K562 (cell line): ENCODE data around the gene SLC22A23. TPM values are rescaled to one million over a fixed set of nuclear protein-coding genes. Genes with fewer than 3 reads are reported as not detected.

ENCODE experiments used
- ATAC-seq: fragments of 200-7000 bp; cut with Tn5 transposase; 3 replicates; pipeline ENCODE4 v1.9.1; 2020; ENCODE audit warnings: moderate library complexity
- BruUV-seq: library from RNA; stranded (reverse); fragments of 400-500 nt; replicated peaks from 2 replicates; lab custom pipeline; 2021; lab: Mats Ljungman, UMichigan
- CTCF ChIA-PET: fragments of 300-600 bp; formaldehyde crosslinking; extraction: SDS; loops from one replicate; lab custom pipeline; 2021; ENCODE audit warnings: low intra/inter-chr PET ratio; lab: Yijun Ruan, JAX
- POLR2A ChIA-PET: fragments of 300-600, 350-650 bp; sonication (Branson Sonifier 250); formaldehyde crosslinking; extraction: SDS; loops from one replicate; lab custom pipeline; 2021; ENCODE audit warnings: antibody characterized with exemption, inconsistent platforms; lab: Yijun Ruan, JAX
- DNase-seq, 4 experiments: peaks; one replicate each; pipeline versions ENCODE4 v3.0.0 to v3.0.0-alpha.2; 2011 to 2018; ENCODE audit warnings: low spot score in 3 of 4, mixed read lengths in 3 of 4; ENCODE audit errors: extremely low read depth in 1 of 4
- FAIRE-seq: peaks from 2 replicates; lab custom pipeline; 2011; peaks lifted over from hg19 to GRCh38; lab: Jason Lieb, UNC
- H2AFZ ChIP-seq: 2 replicates; pipeline ENCODE4 v1.6.0; 2011; ENCODE audit warnings: low read depth, low read length, control low read depth, inconsistent platforms
- H3K27ac ChIP-seq: fragments of 200-600 bp; 3 replicates; pipeline ENCODE4 v1.8.0; 2011; ENCODE audit warnings: low read depth, mild to moderate bottlenecking, control low read depth, inconsistent platforms, low read length, moderate library complexity, mixed read lengths; ENCODE audit errors: extremely low read depth
- H3K27me3 ChIP-seq, 2 experiments: fragments of 300-600 bp in 1 of 2; 2 replicates in 1 of 2; 3 replicates in 1 of 2; pipeline versions ENCODE4 v1.6.0 to v1.8.0; 2011; ENCODE audit warnings: inconsistent platforms in 2 of 2, low read length in 2 of 2, mild to moderate bottlenecking in 1 of 2, mixed read lengths in 1 of 2, moderate library complexity in 1 of 2; ENCODE audit not compliant: control insufficient read depth in 2 of 2, insufficient read depth in 2 of 2
- H3K36me3 ChIP-seq: fragments of 300-600 bp; 3 replicates; pipeline ENCODE4 v1.8.0; 2011; ENCODE audit warnings: mild to moderate bottlenecking, low read length, inconsistent platforms; ENCODE audit not compliant: control insufficient read depth, insufficient read depth
- H3K4me1 ChIP-seq, 2 experiments: fragments of 200-600 bp in 1 of 2; replicated peaks in 1 of 2; 2 replicates in 1 of 2; 3 replicates in 1 of 2; pipeline versions ENCODE4 v1.5.1 to v1.8.0; 2011; ENCODE audit warnings: inconsistent platforms in 2 of 2, low read length in 2 of 2, mild to moderate bottlenecking in 1 of 2, mixed read lengths in 1 of 2, moderate library complexity in 1 of 2; ENCODE audit not compliant: control insufficient read depth in 2 of 2, insufficient read depth in 2 of 2
- H3K4me2 ChIP-seq: 2 replicates; pipeline ENCODE4 v1.6.1; 2011; ENCODE audit warnings: low read length, control low read depth, inconsistent platforms, mixed read lengths; ENCODE audit not compliant: insufficient read depth
- H3K4me3 ChIP-seq: fragments of 200-600 bp; sonication (generic), shearing (Covaris generic); 2 replicates; pipeline ENCODE4 v1.5.1; 2016; ENCODE audit warnings: control low read depth, inconsistent platforms
- H3K79me2 ChIP-seq: fragments of 200-600 bp; 3 replicates; pipeline ENCODE4 v1.8.0; 2011; ENCODE audit warnings: low read length, inconsistent platforms; ENCODE audit not compliant: control insufficient read depth, insufficient read depth
- H3K9ac ChIP-seq, 2 experiments: 2 replicates each; pipeline versions ENCODE4 v1.6.0 to v1.6.1; 2011; ENCODE audit warnings: low read depth in 2 of 2, low read length in 2 of 2, control low read depth in 1 of 2, inconsistent platforms in 1 of 2, mild to moderate bottlenecking in 1 of 2, mixed read lengths in 1 of 2; ENCODE audit not compliant: insufficient read depth in 1 of 2
- H3K9me1 ChIP-seq: one replicate; pipeline ENCODE4 v1.6.0; 2011; ENCODE audit warnings: inconsistent platforms, mild to moderate bottlenecking, low read length, moderate library complexity; ENCODE audit not compliant: control insufficient read depth, insufficient read depth
- H3K9me3 ChIP-seq: replicated peaks from 2 replicates; pipeline ENCODE4 v1.5.1; 2011; ENCODE audit warnings: low read depth, low read length, inconsistent platforms; ENCODE audit not compliant: control insufficient read depth, insufficient read depth
- H4K20me1 ChIP-seq: replicated peaks from 2 replicates; pipeline ENCODE4 v1.6.1; 2011; ENCODE audit warnings: low read length, inconsistent platforms, mixed read lengths; ENCODE audit not compliant: control insufficient read depth, insufficient read depth
- CBX1 ChIP-seq: sonication (generic); IDR thresholded peaks from 2 replicates; pipeline ENCODE4 v1.6.1; 2016; ENCODE audit warnings: antibody characterized with exemption, low read depth, mild to moderate bottlenecking
- CCNT2 ChIP-seq: IDR thresholded peaks from 2 replicates; pipeline ENCODE4 v1.6.1; 2011; ENCODE audit warnings: borderline replicate concordance, low read depth, mild to moderate bottlenecking, moderate library complexity, mixed read lengths, low read length; ENCODE audit not compliant: insufficient read length; ENCODE audit errors: extremely low read depth
- EGR1 ChIP-seq: fragments of 450-650 bp; conservative IDR thresholded peaks from 2 replicates; pipeline ENCODE4 v1.6.1; 2017; ENCODE audit warnings: mild to moderate bottlenecking
- ELF4 ChIP-seq: fragments of 450-650 bp; formaldehyde crosslinking; IDR thresholded peaks from 2 replicates; pipeline ENCODE4 v1.4.0; 2022; ENCODE audit warnings: missing genetic modification characterization
- GATA2 ChIP-seq: sonication (generic); formaldehyde crosslinking; IDR thresholded peaks from 2 replicates; pipeline ENCODE4 v1.4.0; 2020; ENCODE audit warnings: mild to moderate bottlenecking, missing genetic modification reagents
- HOXB6 ChIP-seq: fragments of 250-450 bp; sonication (Bioruptor Pico); IDR thresholded peaks from 2 replicates; pipeline ENCODE4 v1.5.1; 2022; ENCODE audit warnings: mild to moderate bottlenecking, borderline replicate concordance
- MECOM ChIP-seq: fragments of 250-450 bp; sonication (Bioruptor Pico); IDR thresholded peaks from 2 replicates; pipeline ENCODE4 v1.8.0; 2022; ENCODE audit warnings: inconsistent platforms
- NEUROD1 ChIP-seq: fragments of 150-350 bp; IDR thresholded peaks from 2 replicates; pipeline ENCODE4 v1.6.1; 2014; ENCODE audit warnings: borderline replicate concordance, low read length, low read depth; ENCODE audit not compliant: partially characterized antibody
- SP1 ChIP-seq: sonication (generic); formaldehyde crosslinking; IDR thresholded peaks from 2 replicates; pipeline ENCODE4 v1.8.1; 2022; ENCODE audit warnings: mild to moderate bottlenecking, missing genetic modification reagents
- SRF ChIP-seq, 2 experiments: fragments of 250-450, 450-650 bp in 1 of 2; sonication (Bioruptor Pico) in 1 of 2; sonication (generic) in 1 of 2; formaldehyde crosslinking; IDR thresholded peaks; 2 replicates each; pipeline versions ENCODE4 v1.5.0 to v1.5.1; 2020 to 2022; ENCODE audit warnings: mild to moderate bottlenecking in 1 of 2, missing genetic modification reagents in 1 of 2
- U2AF2 ChIP-seq: fragments of 200-400 bp; formaldehyde crosslinking; optimal IDR thresholded peaks from 2 replicates; pipeline ENCODE3; 2017; ENCODE audit warnings: low read depth, mild to moderate bottlenecking, low read length
- ZC3H4 ChIP-seq: sonication (generic); formaldehyde crosslinking; IDR thresholded peaks from 2 replicates; pipeline ENCODE4 v1.9.0; 2021; ENCODE audit warnings: missing genetic modification reagents, borderline replicate concordance
- ZNF133 ChIP-seq: fragments of 250-450 bp; sonication (Bioruptor Pico); IDR thresholded peaks from 2 replicates; pipeline ENCODE4 v1.4.0; 2020; ENCODE audit warnings: mild to moderate bottlenecking
- ZNF354B ChIP-seq: fragments of 250-450 bp; sonication (Bioruptor Pico); IDR thresholded peaks from 2 replicates; pipeline ENCODE4 v1.4.0; 2020
- ZNF695 ChIP-seq: fragments of 450-650 bp; formaldehyde crosslinking; IDR thresholded peaks from 2 replicates; pipeline ENCODE4 v1.4.0; 2020; ENCODE audit warnings: mild to moderate bottlenecking, moderate library complexity
- ZNF780A ChIP-seq: fragments of 250-450 bp; sonication (Bioruptor Pico); IDR thresholded peaks from 2 replicates; pipeline ENCODE4 v1.5.0; 2021; ENCODE audit warnings: mild to moderate bottlenecking
- WGBS: fragments of 100-300 bp; shearing (Covaris generic); methylation state at CpG from one replicate; pipeline ENCODE4 v1.1.6; 2016; ENCODE audit warnings: low coverage, mixed read lengths; ENCODE audit not compliant: insufficient coverage; ENCODE audit errors: missing lambda C conversion rate; 5-methylcytosine and 5-hydroxymethylcytosine counted together
- in situ Hi-C: fragments of 300-500 bp; cut with MboI; formaldehyde crosslinking; loops from 4 replicates; pipeline ENCODE4 v1.15.0; 2018; ENCODE audit warnings: inconsistent platforms, mixed read lengths
- intact Hi-C: fragments of 100-400 bp; cut with micrococcal nuclease; formaldehyde crosslinking; loops from 2 replicates; pipeline ENCODE4 v1.14.2; 2022
- polyA plus RNA-seq, 8 experiments: library from polyadenylated mRNA; depleted of rRNA in 4 of 8; stranded (reverse) in 5 of 8; unstranded in 3 of 8; fragments of >200 nt; fragmentation: Nextera tagmentation in 2 of 8; fragmentation: Illumina TruSeq in 1 of 8; extraction: Ambion mirVana in 2 of 8; extraction: Trizol in 1 of 8; gene quantifications; 2 replicates each; pipeline versions ENCODE4 v1.2.1 to v1.2.3, GENCODE V29; 2011 to 2014; ENCODE audit warnings: inconsistent platforms in 1 of 8, missing spikeins in 1 of 8
- total RNA-seq, 7 experiments: library from RNA; depleted of rRNA in 6 of 7; stranded (reverse); fragments of >200 nt in 6 of 7; fragmentation: Illumina TruSeq in 2 of 7; extraction: Trizol in 2 of 7; gene quantifications; 2 replicates each; pipeline versions ENCODE4 v1.2.1 to v1.2.3, GENCODE V29; 2011 to 2021; ENCODE audit warnings: low replicate concordance in 1 of 7
- TF ChIP-seq, protein P1 (sequence below): fragments of 250-450 bp; sonication (Bioruptor Pico); IDR thresholded peaks from 2 replicates; pipeline ENCODE4 v1.9.0; 2021; ENCODE audit warnings: mild to moderate bottlenecking, inconsistent platforms
- TF ChIP-seq, protein P2 (sequence below), 2 experiments: fragments of 450-650 bp in 1 of 2; sonication (generic) in 1 of 2; formaldehyde crosslinking; conservative IDR thresholded peaks; 2 replicates each; pipeline versions ENCODE4 v1.4.0 to v1.8.1; 2020 to 2022; ENCODE audit warnings: mild to moderate bottlenecking in 1 of 2, missing genetic modification reagents in 1 of 2

SLC22A23 gene
- total and polyA plus RNA-seq, 9 of the 15 experiments (the other 6 are each of a cell fraction or from before 2014, with no cell fraction given): 0.30 to 8.7 (median 2.5) TPM

GRCh38 chr6:3329393-3330051 is 127.3 kb downstream of the SLC22A23 start:
- Histone ChIP-seq H3K9me1 (no peaks in the 10 kb centered on the region), H4K20me1 (no peaks in the 10 kb centered on the region), H3K79me2 (no peaks in the 10 kb centered on the region), H3K9ac (peak overlapping the region in 1 of 2 experiments; percentile 65; a peak in 1 of 4 replicates), H3K36me3 (no peaks in the 10 kb centered on the region), H3K4me3 (no peak overlapping the region), H3K4me2 (no peak overlapping the region)
- DNase-seq (no peak), ATAC-seq (peak; percentile 19; the same call in 2 of the 3 replicates)
- BruUV-seq: no TSS peak
- POLR2A ChIA-PET: interaction anchor here (0.6 to 2.5 kb wide), 3 partner anchors 9 to 98 kb away, joined by 5 to 14 read pairs (median 9); no protein-coding TSS in a partner anchor
- TF ChIP-seq NEUROD1 (no peak), SP1 (CRISPR knock-in tag) (no peak), ZNF695 (CRISPR knock-in tag) (no peak), ZNF780A (CRISPR knock-in tag) (no peak), EGR1 (no peak), U2AF2 (no peak), MECOM (CRISPR knock-in tag) (no peak), ZC3H4 (no peak), ZNF354B (CRISPR knock-in tag) (no peak), HOXB6 (CRISPR knock-in tag) (no peak), ELF4 (CRISPR knock-in tag) (no peak), CBX1 (no peak), CCNT2 (no peak), ZNF133 (CRISPR knock-in tag) (no peak), SRF (CRISPR knock-in tag; IDR thresholded peaks at IDR 0.05) (no peak), GATA2 (CRISPR knock-in tag) (no peak)
- TF ChIP-seq, protein P1, sequence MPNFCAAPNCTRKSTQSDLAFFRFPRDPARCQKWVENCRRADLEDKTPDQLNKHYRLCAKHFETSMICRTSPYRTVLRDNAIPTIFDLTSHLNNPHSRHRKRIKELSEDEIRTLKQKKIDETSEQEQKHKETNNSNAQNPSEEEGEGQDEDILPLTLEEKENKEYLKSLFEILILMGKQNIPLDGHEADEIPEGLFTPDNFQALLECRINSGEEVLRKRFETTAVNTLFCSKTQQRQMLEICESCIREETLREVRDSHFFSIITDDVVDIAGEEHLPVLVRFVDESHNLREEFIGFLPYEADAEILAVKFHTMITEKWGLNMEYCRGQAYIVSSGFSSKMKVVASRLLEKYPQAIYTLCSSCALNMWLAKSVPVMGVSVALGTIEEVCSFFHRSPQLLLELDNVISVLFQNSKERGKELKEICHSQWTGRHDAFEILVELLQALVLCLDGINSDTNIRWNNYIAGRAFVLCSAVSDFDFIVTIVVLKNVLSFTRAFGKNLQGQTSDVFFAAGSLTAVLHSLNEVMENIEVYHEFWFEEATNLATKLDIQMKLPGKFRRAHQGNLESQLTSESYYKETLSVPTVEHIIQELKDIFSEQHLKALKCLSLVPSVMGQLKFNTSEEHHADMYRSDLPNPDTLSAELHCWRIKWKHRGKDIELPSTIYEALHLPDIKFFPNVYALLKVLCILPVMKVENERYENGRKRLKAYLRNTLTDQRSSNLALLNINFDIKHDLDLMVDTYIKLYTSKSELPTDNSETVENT: no peak
- TF ChIP-seq, protein P2, sequence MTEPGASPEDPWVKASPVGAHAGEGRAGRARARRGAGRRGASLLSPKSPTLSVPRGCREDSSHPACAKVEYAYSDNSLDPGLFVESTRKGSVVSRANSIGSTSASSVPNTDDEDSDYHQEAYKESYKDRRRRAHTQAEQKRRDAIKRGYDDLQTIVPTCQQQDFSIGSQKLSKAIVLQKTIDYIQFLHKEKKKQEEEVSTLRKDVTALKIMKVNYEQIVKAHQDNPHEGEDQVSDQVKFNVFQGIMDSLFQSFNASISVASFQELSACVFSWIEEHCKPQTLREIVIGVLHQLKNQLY (CRISPR knock-in tag; conservative IDR thresholded peaks at IDR 0.05): no peak
- TF ChIP-seq, all 486 proteins: peak for 0
- Histone ChIP-seq H3K9me3 (no peaks in the 10 kb centered on the region), H3K27me3 (no peaks in the 10 kb centered on the region), H3K27ac (no peak overlapping the region), H3K4me1 (peaks cover 17 to 21% of the 10 kb centered on the region in 2 experiments), H2AFZ (no peak overlapping the region)
- 77% methylated on average over 26 of the region's 26 CpGs for WGBS
- in situ Hi-C loops (no loop called here), intact Hi-C loops (loop anchor here (5.0 kb wide), 1 partner anchor 42 kb away; no protein-coding TSS in a partner anchor)
- FAIRE-seq: no peak
- CTCF ChIA-PET: no interaction called here
